Activated CD8-positive, alpha-beta T cell treated with anti-CD3 and anti-CD28 coated beads for 36 hours (primary cell): Measurements from ENCODE around the gene TTYH3. TPM values are rescaled to one million over a fixed set of nuclear protein-coding genes. Genes with fewer than 3 reads are reported as not detected.

ENCODE experiments used
- ATAC-seq: fragments of 200-7000 bp; cut with Tn5 transposase; one replicate; pipeline ENCODE4 v1.10.0; 2021; ENCODE audit warnings: mild to moderate bottlenecking, moderate library complexity
- CTCF ChIA-PET: fragments of 350-600 bp; sonication (Branson Sonifier 250); formaldehyde crosslinking; loops from one replicate; lab custom pipeline; 2021; ENCODE audit warnings: antibody characterized with exemption; lab: Charles Lee
- POLR2A ChIA-PET: fragments of 350-600 bp; sonication (Branson Sonifier 250); formaldehyde crosslinking; loops from one replicate; lab custom pipeline; 2021; ENCODE audit warnings: antibody characterized with exemption; lab: Charles Lee
- DNase-seq: peaks from one replicate; pipeline ENCODE4 v3.0.0-alpha.2; 2020
- H3K27ac Mint-ChIP-seq: one replicate; pipeline ENCODE4 v1.8.0; 2021; ENCODE audit warnings: mild to moderate bottlenecking, mixed read lengths
- H3K27me3 Mint-ChIP-seq: one replicate; pipeline ENCODE4 v1.8.0; 2021; ENCODE audit warnings: mixed read lengths
- H3K36me3 Mint-ChIP-seq: one replicate; pipeline ENCODE4 v1.8.0; 2021; ENCODE audit warnings: low read depth, mixed read lengths
- H3K4me1 Mint-ChIP-seq: one replicate; pipeline ENCODE4 v1.8.0; 2021; ENCODE audit warnings: low read depth, mixed read lengths
- H3K4me3 Mint-ChIP-seq: one replicate; pipeline ENCODE4 v1.8.0; 2021; ENCODE audit warnings: mild to moderate bottlenecking, moderate library complexity, mixed read lengths
- H3K9me3 Mint-ChIP-seq: one replicate; pipeline ENCODE4 v1.8.0; 2021; ENCODE audit warnings: mixed read lengths
- CTCF ChIP-seq: fragments of 200-600 bp; IDR thresholded peaks from one replicate; pipeline ENCODE4 v1.8.0; 2022; ENCODE audit warnings: antibody characterized with exemption, mild to moderate bottlenecking
- intact Hi-C: fragments of 100-400 bp; cut with micrococcal nuclease; formaldehyde crosslinking; loops from one replicate; pipeline ENCODE4 v1.10.0; 2022
- total RNA-seq, 2 experiments: library from RNA; stranded (reverse); gene quantifications; one replicate each; pipeline ENCODE4 v1.2.3, GENCODE V29; 2021

TTYH3 gene
- total RNA-seq, 2 experiments from 2014 or later: 30.3 to 32.3 TPM

GRCh38 chr7:2592375-2592865 is 39.4 kb upstream of the TTYH3 start:
- CTCF ChIA-PET: no interaction called here
- no peaks in the 10 kb centered on the region for H3K27me3 Mint-ChIP-seq
- no peak for DNase-seq
- no peaks in the 10 kb centered on the region for H3K9me3 Mint-ChIP-seq
- H3K27ac Mint-ChIP-seq: no peak overlapping the region
- ATAC-seq: no peak
- H3K4me1 Mint-ChIP-seq: no peaks in the 10 kb centered on the region
- no peak for TF ChIP-seq CTCF
- intact Hi-C loops: no loop called here
- no peak overlapping the region for H3K4me3 Mint-ChIP-seq
- POLR2A ChIA-PET: no interaction called here
- peaks cover 2% of the 10 kb centered on the region for H3K36me3 Mint-ChIP-seq

DNA sequence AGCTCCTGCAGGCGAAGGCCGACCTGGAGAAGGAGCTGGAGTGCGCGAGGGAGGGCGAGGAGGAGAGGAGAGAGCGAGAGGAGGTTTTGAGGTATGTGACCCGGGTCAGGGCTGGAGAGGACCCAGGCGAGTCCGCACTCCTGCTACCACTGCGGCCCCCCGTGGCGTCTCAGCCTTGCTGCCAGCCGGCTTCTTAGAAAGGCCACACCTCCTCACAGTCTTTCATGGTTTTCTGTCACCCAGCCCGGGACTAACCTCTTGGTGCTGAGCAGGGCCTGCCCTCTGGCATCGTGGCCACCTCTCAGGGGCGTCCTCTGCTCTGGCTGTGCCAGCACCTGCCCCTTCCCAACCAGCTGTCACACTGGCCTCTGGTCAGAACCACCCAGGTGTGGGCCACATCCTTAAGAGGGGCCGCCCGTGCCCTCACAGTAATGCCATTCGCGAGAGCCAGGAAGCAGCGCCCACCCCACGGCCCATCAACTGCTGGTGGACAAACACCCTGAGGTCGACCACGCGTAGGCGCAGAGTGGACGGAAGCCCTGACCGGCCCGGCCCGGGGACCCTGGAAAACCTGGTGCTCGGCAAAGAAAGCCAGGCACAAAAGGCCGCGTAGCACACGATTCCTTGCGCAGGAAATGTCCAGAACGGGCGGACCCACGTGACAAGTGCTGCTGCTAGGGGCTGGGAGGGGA is 38.6 kb upstream of the TTYH3 start:
- H3K9me3 Mint-ChIP-seq: no peaks in the 10 kb centered on the region
- peaks cover 2% of the 10 kb centered on the region for H3K36me3 Mint-ChIP-seq
- H3K4me3 Mint-ChIP-seq: no peak overlapping the region

DNA sequence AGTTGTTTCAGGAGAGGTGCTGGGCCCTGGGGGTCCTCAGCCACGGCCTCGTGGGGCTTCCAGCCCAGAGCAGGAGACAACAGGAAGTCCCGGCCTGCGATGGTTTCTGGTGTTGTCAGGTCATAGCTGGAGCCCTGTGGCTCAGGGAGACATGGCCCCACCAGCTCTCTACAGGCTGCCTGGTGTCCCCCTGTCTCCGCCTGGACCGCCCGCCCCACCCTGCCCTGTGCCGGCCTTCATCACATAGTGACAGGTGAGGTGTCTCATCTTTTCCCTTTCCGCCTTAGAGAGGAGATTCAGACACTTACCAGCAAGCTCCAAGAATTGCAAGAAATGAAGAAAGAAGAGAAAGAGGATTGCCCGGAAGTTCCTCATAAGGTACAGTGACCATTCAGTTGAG is 37.2 kb upstream of the TTYH3 start:
- peaks cover 5% of the 10 kb centered on the region for H3K36me3 Mint-ChIP-seq
- no peak overlapping the region for H3K4me3 Mint-ChIP-seq
- ChIA-PET POLR2A (no interaction called here), CTCF (interaction anchor here (1.7 kb wide), 1 partner anchor 116 kb away, joined by 4 read pairs; no protein-coding TSS in a partner anchor)
- TF ChIP-seq CTCF: no peak
- ATAC-seq: no peak
- intact Hi-C loops: no loop called here
- H3K27me3 Mint-ChIP-seq: no peaks in the 10 kb centered on the region
- no peaks in the 10 kb centered on the region for H3K9me3 Mint-ChIP-seq
- H3K27ac Mint-ChIP-seq: no peak overlapping the region
- no peaks in the 10 kb centered on the region for H3K4me1 Mint-ChIP-seq
- no peak for DNase-seq

More for the DNA sequence above, 38.6 kb upstream of the TTYH3 start:
- Mint-ChIP-seq H3K4me1 (no peaks in the 10 kb centered on the region), H3K27ac (no peak overlapping the region), H3K27me3 (no peaks in the 10 kb centered on the region)
- DNase-seq (no peak), ATAC-seq (no peak)
- intact Hi-C loops: no loop called here
- POLR2A ChIA-PET: no interaction called here
- CTCF ChIA-PET: no interaction called here
- no peak for TF ChIP-seq CTCF

DNA sequence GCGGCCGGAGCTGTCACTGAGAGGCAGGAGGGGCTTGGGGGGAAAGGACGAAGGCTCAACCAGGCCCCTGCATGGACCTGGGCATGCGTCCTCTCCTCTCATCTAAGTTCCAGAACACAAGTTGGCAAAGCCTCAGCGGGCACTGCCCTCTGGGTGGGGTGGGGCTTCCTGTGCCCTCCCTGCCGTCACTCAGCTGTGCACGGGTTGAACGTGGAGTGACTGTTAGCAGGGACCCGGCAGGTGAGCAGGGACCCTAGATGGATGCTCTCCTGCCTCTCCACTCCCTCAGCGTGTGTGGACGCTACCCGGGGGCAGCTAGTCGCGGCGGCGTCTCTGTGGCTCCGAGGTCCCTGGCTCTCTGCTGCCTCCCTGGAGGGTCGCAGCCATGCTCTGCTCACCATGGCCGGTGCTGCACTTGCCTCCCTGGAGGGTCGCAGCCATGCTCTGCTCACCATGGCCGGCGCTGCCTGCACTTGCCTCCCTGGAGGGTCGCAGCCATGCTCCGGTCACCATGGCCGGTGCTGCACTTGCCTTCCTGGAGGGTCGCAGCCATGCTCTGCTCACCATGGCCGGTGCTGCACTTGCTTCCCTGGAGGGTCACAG is 36.4 kb upstream of the TTYH3 start:
- Mint-ChIP-seq H3K27me3 (no peaks in the 10 kb centered on the region), H3K27ac (no peak overlapping the region), H3K4me3 (no peak overlapping the region), H3K36me3 (peaks cover 5% of the 10 kb centered on the region), H3K4me1 (no peaks in the 10 kb centered on the region), H3K9me3 (no peaks in the 10 kb centered on the region)
- TF ChIP-seq CTCF: no peak
- DNase-seq (no peak), ATAC-seq (no peak)
- CTCF ChIA-PET: interaction anchor here (1.7 kb wide), 1 partner anchor 115 kb away, joined by 4 read pairs; no protein-coding TSS in a partner anchor
- intact Hi-C loops: no loop called here
- POLR2A ChIA-PET: no interaction called here
